GM21447 (cell line): ENCODE data around the gene ACTR8.

Source experiments
- ATAC-seq: cut with Tn5 transposase; IDR thresholded peaks from one replicate; pipeline ENCODE4 v1.9.1; 2021; ENCODE audit not compliant: unreplicated experiment

The ACTR8 gene

GRCh38 chr3:53836084-53836872 is 45.7 kb downstream of the ACTR8 start:
- ATAC-seq = no peak

- ATAC-seq = no peak
Observed at GRCh38 chr3:53835257-53835656, 46.7 kb downstream of the ACTR8 start.

DNA sequence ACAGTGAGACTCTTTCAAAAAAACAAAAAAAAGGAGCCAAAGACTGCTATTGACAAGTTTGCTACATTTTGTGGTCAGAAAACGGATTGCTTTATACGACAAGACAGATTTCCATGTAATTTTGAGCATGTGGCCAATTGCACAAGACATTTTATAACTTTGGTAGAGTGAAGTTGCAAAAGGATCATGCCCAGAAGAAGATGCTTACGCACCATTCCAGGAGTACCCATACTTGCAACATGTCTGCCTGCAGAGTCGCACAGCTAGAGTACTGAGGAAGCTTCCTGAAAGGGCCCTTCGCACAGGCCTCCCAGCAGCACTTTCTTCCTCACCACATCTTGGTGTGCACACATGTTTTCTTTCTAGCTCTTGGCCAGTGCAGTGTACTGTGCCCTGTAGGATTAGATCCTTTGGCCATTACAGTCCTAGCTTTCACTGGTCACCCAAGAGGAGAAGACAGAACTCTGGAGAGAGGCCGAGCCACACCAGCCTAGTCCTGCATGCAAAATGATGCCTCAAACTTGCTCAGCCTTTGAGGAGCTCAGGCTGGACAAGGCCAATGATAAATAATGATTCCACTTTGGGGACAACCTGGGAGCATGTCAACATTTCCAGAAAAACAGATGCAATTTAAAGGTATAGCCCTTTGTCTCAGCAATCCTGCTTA is 47.4 kb downstream of the ACTR8 start:
- ATAC-seq = no peak

DNA sequence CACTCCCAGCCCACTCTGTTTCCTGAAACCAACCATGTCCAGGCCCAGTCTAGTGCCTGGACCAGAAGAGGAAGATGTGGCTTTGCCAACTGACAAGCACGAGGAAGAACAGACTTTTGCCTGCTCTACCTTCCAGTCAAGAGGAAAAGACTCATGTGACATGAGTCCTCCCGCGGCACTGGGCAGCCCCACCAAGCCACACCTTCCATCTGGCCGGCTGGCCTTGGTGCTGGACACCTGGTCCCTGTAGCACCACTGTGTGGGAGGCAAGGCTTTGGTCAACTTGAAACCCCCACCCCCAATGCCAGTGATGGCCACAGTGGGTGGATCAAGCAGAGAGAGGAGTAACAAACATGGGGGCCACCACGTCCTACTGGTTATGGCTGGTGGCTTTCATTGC is 48.3 kb downstream of the ACTR8 start:
- ATAC-seq = no peak

DNA sequence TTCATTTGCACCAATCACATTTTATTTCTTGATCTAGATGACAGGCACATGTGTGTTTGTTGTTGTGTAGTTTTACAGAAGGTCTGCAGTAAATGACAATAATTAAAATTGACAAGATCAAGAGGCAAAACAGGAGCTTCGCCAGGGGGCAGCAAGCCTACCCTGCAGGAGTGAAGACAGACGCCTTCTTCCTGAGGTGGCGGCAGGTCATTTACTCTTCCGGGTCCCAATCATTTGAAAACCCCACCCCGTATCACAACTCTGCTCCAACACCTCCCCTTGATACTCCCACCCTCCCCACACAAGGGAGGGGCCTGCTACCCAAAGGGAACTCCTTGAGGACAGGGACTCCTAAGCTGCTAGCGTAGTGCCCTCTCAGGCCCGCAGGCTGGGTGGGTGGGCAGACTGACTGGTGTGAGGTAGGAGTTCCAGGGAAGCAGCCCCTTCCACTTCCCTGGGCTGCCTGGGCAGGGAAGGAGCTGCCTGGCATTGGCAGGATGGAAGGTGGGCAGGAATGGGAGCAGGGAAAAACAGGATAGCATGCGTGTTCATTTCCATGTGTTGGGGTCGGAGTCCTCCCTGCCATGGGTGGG is 48.8 kb downstream of the ACTR8 start:
- no peak for ATAC-seq

- ATAC-seq = no peak
Observed at GRCh38 chr3:53830944-53831343, 51.0 kb downstream of the ACTR8 start.

DNA sequence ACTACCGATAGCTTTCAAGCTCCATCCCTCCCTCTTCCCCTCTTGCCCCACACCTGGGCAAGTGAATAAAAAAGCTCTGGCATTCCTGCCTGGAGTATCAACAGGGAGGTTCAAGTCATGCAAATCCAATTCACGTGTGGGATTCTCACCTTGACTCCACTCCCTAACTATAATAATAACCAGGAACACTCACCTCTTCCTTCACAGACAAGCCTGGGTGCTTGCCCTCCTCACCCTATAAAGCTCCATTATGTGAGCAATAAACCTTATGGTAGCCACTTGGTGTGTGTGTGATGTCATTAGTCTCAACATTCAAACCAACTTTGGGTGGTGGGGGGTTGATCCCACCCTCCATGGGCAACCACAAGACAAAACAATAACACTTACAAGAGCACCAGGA is 52.3 kb downstream of the ACTR8 start:
- ATAC-seq = no peak

GRCh38 chr3:53828581-53828980 is 53.4 kb downstream of the ACTR8 start:
- ATAC-seq = no peak

GRCh38 chr3:53826048-53826447 is 55.9 kb downstream of the ACTR8 start:
- no peak for ATAC-seq

DNA sequence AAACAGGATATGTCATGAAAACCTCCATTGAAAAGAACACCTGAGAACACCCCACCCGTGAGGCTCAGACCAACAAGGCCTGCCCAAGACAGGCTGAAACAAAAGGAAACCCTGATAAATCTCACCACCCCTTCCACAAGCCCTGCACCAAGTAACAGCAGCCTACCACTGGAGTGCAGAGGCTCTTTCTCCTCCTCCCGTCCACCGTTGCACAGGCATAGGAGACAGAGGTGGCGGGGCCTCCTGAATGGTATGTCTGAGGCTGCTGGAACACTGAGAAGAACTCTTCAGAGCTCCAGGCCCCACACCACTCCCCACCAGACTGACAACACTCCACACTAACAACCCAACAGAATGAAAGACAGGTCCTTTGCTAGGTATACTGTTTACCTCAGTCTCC is 57.2 kb downstream of the ACTR8 start:
- ATAC-seq = no peak

- ATAC-seq = no peak
Observed at GRCh38 chr3:53823956-53824657, 57.8 kb downstream of the ACTR8 start.

GRCh38 chr3:53823026-53823955 is 58.7 kb downstream of the ACTR8 start:
- no peak for ATAC-seq

DNA sequence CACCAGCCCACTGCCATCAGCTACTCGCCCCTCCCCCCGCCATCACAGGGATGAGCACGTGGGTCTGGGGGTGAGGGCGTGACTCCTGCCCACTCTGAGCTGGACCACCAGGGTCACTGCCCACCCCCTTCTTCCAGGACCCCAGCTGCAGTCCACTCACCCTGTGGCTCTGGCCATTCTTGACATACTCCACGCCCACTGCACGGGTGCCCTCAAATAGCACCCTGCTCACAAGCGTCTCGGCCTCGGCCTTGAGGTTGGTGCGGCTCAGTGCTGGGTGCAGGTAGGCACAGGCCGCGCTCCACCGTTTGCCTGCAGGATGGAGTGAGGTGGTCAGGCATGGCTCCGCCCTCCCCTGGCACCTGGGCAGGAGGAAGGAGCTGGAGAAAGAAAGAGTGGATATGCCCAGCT is 59.6 kb downstream of the ACTR8 start:
- ATAC-seq = no peak

DNA sequence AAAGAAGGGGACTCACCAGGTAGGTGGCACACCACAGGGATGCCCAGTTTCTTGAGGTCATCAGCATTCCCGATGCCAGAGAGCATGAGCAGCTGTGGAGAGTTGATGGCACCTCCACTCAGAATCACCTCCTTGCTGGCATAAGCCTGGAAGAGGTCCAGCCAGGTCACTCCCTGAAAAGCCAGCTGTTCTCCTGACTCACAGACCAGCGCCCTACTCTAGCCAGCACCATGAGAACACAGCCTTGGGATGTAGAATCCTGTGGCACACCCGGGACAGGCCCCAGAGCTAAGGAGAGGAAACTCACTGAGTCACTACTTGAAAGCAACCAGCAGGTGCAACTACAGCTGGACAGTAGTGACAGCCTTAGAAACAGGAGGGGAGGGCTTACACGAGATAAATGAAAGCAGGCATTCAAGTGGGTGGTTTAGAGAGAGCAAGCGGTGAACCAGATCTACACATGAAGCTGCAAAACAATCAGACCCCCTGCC is 60.3 kb downstream of the ACTR8 start:
- no peak for ATAC-seq

GRCh38 chr3:53820756-53821580 is 61.0 kb downstream of the ACTR8 start:
- no peak for ATAC-seq

DNA sequence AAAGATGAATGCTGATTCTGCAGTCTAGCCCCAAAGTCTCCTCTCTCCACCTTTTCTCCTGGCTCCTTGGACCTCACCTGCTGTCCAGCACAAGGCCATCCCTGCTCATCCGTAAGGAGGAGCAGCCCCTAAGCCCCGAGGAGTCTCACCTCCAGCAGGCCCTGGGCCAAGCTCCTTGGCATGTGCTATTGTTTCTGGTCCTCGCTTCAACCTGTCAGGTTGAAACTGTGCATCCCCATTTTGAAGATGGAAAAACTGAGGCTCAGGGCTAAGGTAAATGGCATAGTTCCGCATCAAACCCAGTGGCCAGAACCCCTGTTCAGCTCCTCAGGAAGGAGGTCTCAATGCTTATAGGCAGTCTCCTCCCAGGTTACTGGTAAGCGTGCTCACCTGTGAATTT is 61.9 kb downstream of the ACTR8 start:
- no peak for ATAC-seq

- ATAC-seq = no peak
Observed at GRCh38 chr3:53819163-53819868, 62.6 kb downstream of the ACTR8 start.

- ATAC-seq = no peak
Observed at GRCh38 chr3:53818221-53819162, 63.5 kb downstream of the ACTR8 start.
